ENCODE data around the gene PYM1.
"Not testable (repeated sequence)": the region's sequence is repeated elsewhere in the genome, so short reads cannot be mapped to it uniquely, and the experiment has no call there.

The PYM1 gene

GRCh38 chr12:55938826-55939501 lies 11.3 kb upstream of the PYM1 start:
- DNase-seq (ENCODE audit: low read depth), result no peak

GRCh38 chr12:55937981-55938380 lies 10.3 kb upstream of the PYM1 start:
- DNase-seq (ENCODE audit: low read depth), result no peak

GRCh38 chr12:55935738-55936151 lies 8.1 kb upstream of the PYM1 start:
- no peak for DNase-seq (ENCODE audit: low read depth)

- DNase-seq (ENCODE audit: low read depth), result no peak
Measured at GRCh38 chr12:55934773-55935172, 7.1 kb upstream of the PYM1 start.

- DNase-seq (ENCODE audit: low read depth), result no peak
Measured at GRCh38 chr12:55933799-55934742, 6.4 kb upstream of the PYM1 start.

- DNase-seq (ENCODE audit: low read depth), result no peak
Measured at GRCh38 chr12:55933169-55933798, 5.6 kb upstream of the PYM1 start.

GRCh38 chr12:55932551-55932910 lies 4.8 kb upstream of the PYM1 start:
- DNase-seq (ENCODE audit: low read depth), result no peak

GRCh38 chr12:55931780-55932550 lies 4.3 kb upstream of the PYM1 start:
- DNase-seq (ENCODE audit: low read depth), result no peak

- DNase-seq (ENCODE audit: low read depth), result no peak
Measured at GRCh38 chr12:55931317-55931779, 3.7 kb upstream of the PYM1 start.

GRCh38 chr12:55930771-55931316 lies 3.1 kb upstream of the PYM1 start, which contains the start of gene DGKA:
TSS of gene DGKA (plus strand) at chr12:55931162. CDS start at chr12:55936504, 5,342 bp downstream.
- DNase-seq (ENCODE audit: low read depth), result peak; percentile 61

- peak; percentile 58 for DNase-seq (ENCODE audit: low read depth)
Measured at GRCh38 chr12:55929306-55929791, 1.7 kb upstream of the PYM1 start.

GRCh38 chr12:55926738-55927587 lies 731 bp downstream of the PYM1 start:
- DNase-seq (ENCODE audit: low read depth), result peak; percentile 86

GRCh38 chr12:55925870-55926737 lies 1.6 kb downstream of the PYM1 start:
- DNase-seq (ENCODE audit: low read depth), result no peak

- no peak for DNase-seq (ENCODE audit: low read depth)
Measured at GRCh38 chr12:55925371-55925770, 2.3 kb downstream of the PYM1 start.

GRCh38 chr12:55923648-55924047 lies 4.0 kb downstream of the PYM1 start:
- DNase-seq (ENCODE audit: low read depth), result not testable (repeated sequence)

- no peak for DNase-seq (ENCODE audit: low read depth)
Measured at GRCh38 chr12:55922126-55922525, 5.6 kb downstream of the PYM1 start.

- DNase-seq (ENCODE audit: low read depth), result not testable (repeated sequence)
Measured at GRCh38 chr12:55919032-55919431, 8.7 kb downstream of the PYM1 start.

GRCh38 chr12:55915482-55915859 lies 12.2 kb downstream of the PYM1 start:
- no peak for DNase-seq (ENCODE audit: low read depth)

- no peak for DNase-seq (ENCODE audit: low read depth)
Measured at GRCh38 chr12:55912908-55913307, 14.8 kb downstream of the PYM1 start.

Data from stimulated activated CD8-positive, alpha-beta memory T cell treated with anti-CD3 and anti-CD28 coated beads, Interleukin-7, amount 100 ng/mL, for 24 hours (primary cell).